EL (cell line): Measurements from ENCODE around the gene TSPAN2.

Source experiments
- DNase-seq: peaks from one replicate; pipeline ENCODE4 v3.0.0-alpha.2; 2016

Gene TSPAN2

GRCh38 chr1:115089420-115090185 is at the start of gene TSPAN2:
TSPAN2 (minus strand) TSS chr1:115089503; CDS start chr1:115089432, 71 bp downstream.
- DNase-seq = peak; percentile 65

GRCh38 chr1:115138973-115139372 is 49.7 kb upstream of the TSPAN2 start:
- peak; percentile 93 for DNase-seq

- DNase-seq = no peak
These were observed 49.0 kb upstream of the TSPAN2 start for GRCh38 chr1:115138271-115138670.

GRCh38 chr1:115137191-115137590 is 47.9 kb upstream of the TSPAN2 start:
- DNase-seq = no peak

- DNase-seq = no peak
These were observed 47.4 kb upstream of the TSPAN2 start for GRCh38 chr1:115136706-115137105.

GRCh38 chr1:115136106-115136505 is 46.8 kb upstream of the TSPAN2 start:
- DNase-seq = peak; percentile 68

- peak; percentile 88 for DNase-seq
These were observed 46.4 kb upstream of the TSPAN2 start for GRCh38 chr1:115135681-115136080.

- peak; percentile 97 for DNase-seq
These were observed 45.7 kb upstream of the TSPAN2 start for GRCh38 chr1:115134850-115135480.

GRCh38 chr1:115134231-115134630 is 44.9 kb upstream of the TSPAN2 start:
- no peak for DNase-seq

GRCh38 chr1:115133440-115133839 is 44.1 kb upstream of the TSPAN2 start:
- peak; percentile 68 for DNase-seq

- DNase-seq = no peak
These were observed 41.5 kb upstream of the TSPAN2 start for GRCh38 chr1:115130786-115131185.

GRCh38 chr1:115129071-115129640 is 39.9 kb upstream of the TSPAN2 start:
- DNase-seq = no peak

GRCh38 chr1:115127539-115127938 is 38.2 kb upstream of the TSPAN2 start:
- no peak for DNase-seq

- no peak for DNase-seq
These were observed 37.2 kb upstream of the TSPAN2 start for GRCh38 chr1:115126516-115126915.

- DNase-seq = no peak
These were observed 33.8 kb upstream of the TSPAN2 start for GRCh38 chr1:115123116-115123515.

GRCh38 chr1:115121793-115122192 is 32.5 kb upstream of the TSPAN2 start:
- DNase-seq = no peak

GRCh38 chr1:115120296-115120695 is 31.0 kb upstream of the TSPAN2 start:
- DNase-seq = no peak

- DNase-seq = peak; percentile 45
These were observed 29.3 kb upstream of the TSPAN2 start for GRCh38 chr1:115118611-115119010.

- no peak for DNase-seq
These were observed 28.8 kb upstream of the TSPAN2 start for GRCh38 chr1:115118086-115118485.

GRCh38 chr1:115117298-115117697 is 28.0 kb upstream of the TSPAN2 start:
- DNase-seq = no peak

- no peak for DNase-seq
These were observed 27.2 kb upstream of the TSPAN2 start for GRCh38 chr1:115116512-115116911.

GRCh38 chr1:115115521-115116161 is 26.3 kb upstream of the TSPAN2 start:
- no peak for DNase-seq

GRCh38 chr1:115114308-115114707 is 25.0 kb upstream of the TSPAN2 start:
- DNase-seq = peak; percentile 36

- DNase-seq = no peak
These were observed 24.5 kb upstream of the TSPAN2 start for GRCh38 chr1:115113766-115114165.
